Tibial nerve (tissue), 4 donors: ENCODE results near the gene CA11. TPM values are rescaled to one million over a fixed set of nuclear protein-coding genes. Genes with fewer than 3 reads are reported as not detected.
"Not testable (repeated sequence)": the region's sequence is repeated elsewhere in the genome, so short reads cannot be mapped to it uniquely, and the experiment has no call there.

Experiments used
- DNase-seq, 2 donors: peaks; one replicate each; pipeline ENCODE4 v3.0.0-alpha.2; 2019; ENCODE audit warnings: low spot score in 2 of 2
- H3K27ac ChIP-seq, 4 donors: fragments of 200-600 bp; sonication (generic) in 3 of 4; one replicate each; pipeline ENCODE4 v1.5.1; 2017 to 2019; ENCODE audit warnings: mild to moderate bottlenecking in 1 of 4
- H3K27me3 ChIP-seq, 2 donors: fragments of 200-600 bp; sonication (generic) in 1 of 2; one replicate each; pipeline versions ENCODE4 v1.5.1 to v1.6.0; 2017 to 2019
- H3K36me3 ChIP-seq, 3 donors: fragments of 200-600 bp; sonication (generic); one replicate each; pipeline ENCODE4 v1.5.1; 2018 to 2019
- H3K4me1 ChIP-seq, 4 donors: fragments of 200-600 bp; sonication (generic) in 3 of 4; one replicate each; pipeline ENCODE4 v1.5.1; 2017 to 2019
- H3K4me3 ChIP-seq, 4 donors: fragments of 200-600 bp; sonication (generic) in 3 of 4; one replicate each; pipeline ENCODE4 v1.5.1; 2017 to 2019; ENCODE audit warnings: mild to moderate bottlenecking in 1 of 4, moderate library complexity in 1 of 4
- H3K9me3 ChIP-seq, 4 donors: fragments of 200-600 bp; sonication (generic) in 3 of 4; one replicate each; pipeline ENCODE4 v1.5.1; 2017 to 2019
- CTCF ChIP-seq, 5 experiments: fragments of 200-600 bp in 3 of 5; fragments of 450-650 bp in 2 of 5; sonication (generic) in 3 of 5; IDR thresholded peaks; one replicate each; pipeline ENCODE4 v1.5.1; 2016 to 2019; ENCODE audit warnings: antibody characterized with exemption in 5 of 5, mild to moderate bottlenecking in 3 of 5, moderate library complexity in 2 of 5
- EP300 ChIP-seq, 2 donors: sonication (generic); formaldehyde crosslinking; IDR thresholded peaks; one replicate each; pipeline ENCODE4 v1.6.1; 2017; ENCODE audit warnings: antibody characterized with exemption in 2 of 2, mild to moderate bottlenecking in 1 of 2
- POLR2A ChIP-seq, 2 donors: fragments of 450-650 bp; IDR thresholded peaks; one replicate each; pipeline ENCODE4 v1.6.1; 2017; ENCODE audit warnings: antibody characterized with exemption in 2 of 2, mild to moderate bottlenecking in 2 of 2, moderate library complexity in 2 of 2
- WGBS, 2 donors: methylation state at CpG; one replicate each; pipeline ENCODE4 v1.1.5; 2018; 5-methylcytosine and 5-hydroxymethylcytosine counted together
- total RNA-seq, 4 donors: library from RNA; depleted of rRNA; stranded (reverse); fragments of >200 nt; gene quantifications; one replicate each; pipeline ENCODE4 v1.1.0, GENCODE V29; 2016

Gene CA11
- total RNA-seq = 1 to 10 TPM; 3.1 to 5.4 (median 4.0) TPM

- Histone ChIP-seq H3K4me1 (peaks cover 0 to 27% (median 10%) of the 10 kb centered on the region in 4 donors), H3K36me3 (no peaks in the 10 kb centered on the region), H3K9me3 (no peaks in the 10 kb centered on the region), H3K27me3 (no peaks in the 10 kb centered on the region), H3K4me3 (peak within 1 kb of the TSS; percentile 59 to 67 (median 66)), H3K27ac (peak within 1 kb of the TSS; percentile 86 to 96 (median 91))
- DNase-seq = peak; percentile 73 to 86
- 0 to 1% methylated on average over 24 to 29 of the region's 33 CpGs for WGBS, 2 donors
- TF ChIP-seq CTCF (IDR thresholded peaks at IDR 0.05) = peak; percentile 94 to 96 (median 94)
- peak in 1 of 2 donors; percentile 50 for TF ChIP-seq POLR2A (IDR thresholded peaks at IDR 0.05)
- TF ChIP-seq EP300 (IDR thresholded peaks at IDR 0.05) = peak; percentile 72 to 77
Observed at GRCh38 chr19:48646001-48646721, at the start of gene CA11. CA11 (minus strand) TSS chr19:48646187; CDS start chr19:48645632, 555 bp downstream.

GRCh38 chr19:48693629-48694028 is 47.6 kb upstream of the CA11 start:
- not testable (repeated sequence) for DNase-seq, H3K9me3 ChIP-seq, H3K27ac ChIP-seq, H3K4me3 ChIP-seq
- WGBS, 2 donors = 77 to 89% methylated on average over 9 of the region's 9 CpGs
- Histone ChIP-seq H3K36me3 (peaks cover 0 to 13% (median 0%) of the 10 kb centered on the region in 3 donors), H3K27me3 (peaks cover 0 to 21% of the 10 kb centered on the region in 2 donors), H3K4me1 (peaks cover 0 to 12% (median 2%) of the 10 kb centered on the region in 4 donors)

GRCh38 chr19:48689449-48689848 is 43.5 kb upstream of the CA11 start:
- Histone ChIP-seq H3K27me3 (no peaks in the 10 kb centered on the region), H3K4me3 (no peak overlapping the region), H3K27ac (no peak overlapping the region), H3K36me3 (peaks cover 0 to 13% (median 0%) of the 10 kb centered on the region in 3 donors), H3K9me3 (no peaks in the 10 kb centered on the region), H3K4me1 (peaks cover 0 to under 1% (median 0%) of the 10 kb centered on the region in 4 donors)
- WGBS, 2 donors = 68 to 71% methylated on average over 7 of the region's 7 CpGs
- DNase-seq = no peak
- TF ChIP-seq CTCF (IDR thresholded peaks at IDR 0.05) (no peak), POLR2A (IDR thresholded peaks at IDR 0.05) (no peak), EP300 (IDR thresholded peaks at IDR 0.05) (no peak)

GRCh38 chr19:48687776-48688175 is 41.8 kb upstream of the CA11 start:
- peaks cover 0 to 13% (median 0%) of the 10 kb centered on the region in 4 donors for H3K4me1 ChIP-seq
- no peak for DNase-seq
- H3K27me3 ChIP-seq = no peaks in the 10 kb centered on the region
- 86 to 96% methylated on average over 2 to 3 of the region's 3 CpGs for WGBS, 2 donors
- H3K4me3 ChIP-seq = no peak overlapping the region
- no peaks in the 10 kb centered on the region for H3K9me3 ChIP-seq
- TF ChIP-seq CTCF (IDR thresholded peaks at IDR 0.05) = no peak
- no peak for TF ChIP-seq POLR2A (IDR thresholded peaks at IDR 0.05)
- no peak for TF ChIP-seq EP300 (IDR thresholded peaks at IDR 0.05)
- no peak overlapping the region for H3K27ac ChIP-seq
- peaks cover 0 to 6% (median 0%) of the 10 kb centered on the region in 3 donors for H3K36me3 ChIP-seq

- H3K36me3 ChIP-seq, H3K27me3 ChIP-seq: not testable (repeated sequence)
- H3K4me1 ChIP-seq = peaks cover 0 to 13% (median 0%) of the 10 kb centered on the region in 4 donors
Observed at GRCh38 chr19:48686637-48687036, 40.6 kb upstream of the CA11 start.

GRCh38 chr19:48686088-48686487 is 40.1 kb upstream of the CA11 start:
- H3K27ac ChIP-seq = no peak overlapping the region
- TF ChIP-seq CTCF (IDR thresholded peaks at IDR 0.05) (no peak), EP300 (IDR thresholded peaks at IDR 0.05) (no peak), POLR2A (IDR thresholded peaks at IDR 0.05) (no peak)
- H3K4me1 ChIP-seq = peaks cover 0 to 13% (median 0%) of the 10 kb centered on the region in 4 donors
- H3K36me3 ChIP-seq = no peaks in the 10 kb centered on the region
- no peak overlapping the region for H3K4me3 ChIP-seq
- DNase-seq = no peak
- no peaks in the 10 kb centered on the region for H3K27me3 ChIP-seq
- WGBS, 2 donors = 42 to 56% methylated on average over 3 of the region's 3 CpGs
- no peaks in the 10 kb centered on the region for H3K9me3 ChIP-seq

More at GRCh38 chr19:48686637-48687036, 40.6 kb upstream of the CA11 start:
- DNase-seq, H3K4me3 ChIP-seq, H3K9me3 ChIP-seq, H3K27ac ChIP-seq: not testable (repeated sequence)
- 94% methylated on average over 7 of the region's 7 CpGs for whole genome bisulfite sequencing, 2 donors
